Bronchial epithelial cell (primary cell): ENCODE measurements around the gene TNNI3K. TPM values are rescaled to one million over a fixed set of nuclear protein-coding genes. Genes with fewer than 3 reads are reported as not detected.
A peak's percentile ranks its signal among the peaks of the same experiment; 100 is the strongest.

Source experiments
- DNase-seq: peaks from one replicate; pipeline ENCODE4 v3.0.0-alpha.2; 2010; ENCODE audit warnings: low read depth
- FAIRE-seq: peaks from 2 replicates; lab custom pipeline; 2011; peaks lifted over from hg19 to GRCh38; lab: Jason Lieb, UNC
- H3K27me3 ChIP-seq: 2 replicates; pipeline ENCODE4 v1.5.1; 2011; ENCODE audit warnings: low read length; ENCODE audit not compliant: control insufficient read depth, insufficient read depth
- H3K36me3 ChIP-seq: 2 replicates; pipeline ENCODE4 v1.5.1; 2011; ENCODE audit warnings: low read length; ENCODE audit not compliant: control insufficient read depth, insufficient read depth
- H3K4me3 ChIP-seq: 2 replicates; pipeline ENCODE4 v1.5.1; 2011; ENCODE audit warnings: mild to moderate bottlenecking, low read depth, low read length, control low read depth
- total RNA-seq: library from RNA; depleted of rRNA; stranded (reverse); fragments of >200 nt; gene quantifications from 2 replicates; pipeline ENCODE4 v1.2.1, GENCODE V29; 2014
- TF ChIP-seq, protein P1 (sequence below): IDR thresholded peaks from 2 replicates; pipeline ENCODE4 v1.5.1; 2011; ENCODE audit warnings: mild to moderate bottlenecking, moderate library complexity, low read length, control low read depth, inconsistent platforms; ENCODE audit not compliant: insufficient read depth, severe bottlenecking

Gene TNNI3K
- total RNA-seq, 1 donor from 2014 or later, result 1.3 TPM

- H3K4me3 ChIP-seq, result no peak overlapping the region
- no peaks in the 10 kb centered on the region for H3K36me3 ChIP-seq
- FAIRE-seq (no peak), DNase-seq (no peak)
- TF ChIP-seq, protein P1, sequence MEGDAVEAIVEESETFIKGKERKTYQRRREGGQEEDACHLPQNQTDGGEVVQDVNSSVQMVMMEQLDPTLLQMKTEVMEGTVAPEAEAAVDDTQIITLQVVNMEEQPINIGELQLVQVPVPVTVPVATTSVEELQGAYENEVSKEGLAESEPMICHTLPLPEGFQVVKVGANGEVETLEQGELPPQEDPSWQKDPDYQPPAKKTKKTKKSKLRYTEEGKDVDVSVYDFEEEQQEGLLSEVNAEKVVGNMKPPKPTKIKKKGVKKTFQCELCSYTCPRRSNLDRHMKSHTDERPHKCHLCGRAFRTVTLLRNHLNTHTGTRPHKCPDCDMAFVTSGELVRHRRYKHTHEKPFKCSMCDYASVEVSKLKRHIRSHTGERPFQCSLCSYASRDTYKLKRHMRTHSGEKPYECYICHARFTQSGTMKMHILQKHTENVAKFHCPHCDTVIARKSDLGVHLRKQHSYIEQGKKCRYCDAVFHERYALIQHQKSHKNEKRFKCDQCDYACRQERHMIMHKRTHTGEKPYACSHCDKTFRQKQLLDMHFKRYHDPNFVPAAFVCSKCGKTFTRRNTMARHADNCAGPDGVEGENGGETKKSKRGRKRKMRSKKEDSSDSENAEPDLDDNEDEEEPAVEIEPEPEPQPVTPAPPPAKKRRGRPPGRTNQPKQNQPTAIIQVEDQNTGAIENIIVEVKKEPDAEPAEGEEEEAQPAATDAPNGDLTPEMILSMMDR, result no peak
- no peaks in the 10 kb centered on the region for H3K27me3 ChIP-seq
Measured at GRCh38 chr1:74396462-74396861, 161.3 kb downstream of the TNNI3K start.

GRCh38 chr1:74396933-74397332 lies 161.7 kb downstream of the TNNI3K start:
- TF ChIP-seq, protein P1, result no peak
- no peaks in the 10 kb centered on the region for H3K27me3 ChIP-seq
- no peak overlapping the region for H3K4me3 ChIP-seq
- no peak for FAIRE-seq
- no peaks in the 10 kb centered on the region for H3K36me3 ChIP-seq
- DNase-seq, result no peak

GRCh38 chr1:74399249-74399648 lies 164.1 kb downstream of the TNNI3K start:
- TF ChIP-seq, protein P1, result no peak
- Histone ChIP-seq H3K27me3 (no peaks in the 10 kb centered on the region), H3K36me3 (no peaks in the 10 kb centered on the region), H3K4me3 (no peak overlapping the region)
- DNase-seq (peak; percentile 4), FAIRE-seq (no peak)

DNA sequence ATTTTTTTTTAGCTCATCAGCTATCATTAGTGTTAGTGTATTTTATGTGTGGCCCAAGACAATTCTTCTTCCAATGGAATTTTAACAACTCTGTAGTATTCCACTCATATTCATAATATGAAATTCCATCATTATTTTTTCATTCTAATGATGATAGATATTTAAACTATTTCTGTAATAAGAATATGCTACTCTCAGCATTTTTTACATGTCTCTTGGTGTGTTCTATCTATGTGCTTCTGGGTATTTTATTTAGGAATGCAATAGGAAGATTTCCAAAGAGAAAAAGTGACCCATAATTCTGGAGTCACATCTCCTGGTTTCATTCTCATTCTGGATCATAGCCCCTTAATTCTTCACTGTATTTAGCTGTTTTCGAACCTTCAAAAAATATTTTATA lies 167.7 kb downstream of the TNNI3K start:
- no peak overlapping the region for H3K4me3 ChIP-seq
- FAIRE-seq (no peak), DNase-seq (no peak)
- H3K27me3 ChIP-seq, result no peaks in the 10 kb centered on the region
- H3K36me3 ChIP-seq, result no peaks in the 10 kb centered on the region
- TF ChIP-seq, protein P1, result no peak

DNA sequence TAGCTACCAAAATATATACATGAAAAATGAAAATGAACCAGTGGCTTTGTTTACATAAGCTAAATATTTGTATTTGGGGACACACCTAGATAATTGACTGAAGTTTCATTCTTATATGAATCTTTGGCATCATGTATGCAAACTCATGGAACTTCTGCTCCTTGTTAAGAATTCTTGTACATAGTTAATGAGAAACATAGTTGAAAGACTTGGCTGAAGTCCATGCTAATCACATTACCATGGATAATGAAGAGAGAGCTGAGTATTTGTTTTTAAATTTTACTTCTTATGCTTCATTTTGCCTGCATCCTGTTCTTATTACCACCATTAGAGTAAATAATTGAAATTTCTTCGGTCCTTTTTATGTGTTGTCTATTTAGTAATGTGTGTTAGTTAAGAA lies 168.4 kb downstream of the TNNI3K start:
- TF ChIP-seq, protein P1, result no peak
- Histone ChIP-seq H3K27me3 (no peaks in the 10 kb centered on the region), H3K36me3 (no peaks in the 10 kb centered on the region), H3K4me3 (no peak overlapping the region)
- FAIRE-seq, result no peak
- no peak for DNase-seq

GRCh38 chr1:74406759-74407158 lies 171.6 kb downstream of the TNNI3K start:
- Histone ChIP-seq H3K27me3 (no peaks in the 10 kb centered on the region), H3K36me3 (no peaks in the 10 kb centered on the region), H3K4me3 (no peak overlapping the region)
- DNase-seq, result no peak
- FAIRE-seq, result no peak
- TF ChIP-seq, protein P1, result no peak
